SK-N-SH (cell line): Measurements from ENCODE around the gene MST1. TPM values are rescaled to one million over a fixed set of nuclear protein-coding genes. Genes with fewer than 3 reads are reported as not detected.

Source experiments
- CTCF ChIA-PET: fragments of 300-600, 350-600 bp; formaldehyde crosslinking; extraction: SDS; loops from one replicate; lab custom pipeline; 2021; lab: Yijun Ruan, JAX
- POLR2A ChIA-PET: fragments of 350-600 bp; sonication (Branson Sonifier 250); formaldehyde crosslinking; extraction: SDS; loops from one replicate; lab custom pipeline; 2020; ENCODE audit warnings: antibody characterized with exemption, inconsistent platforms; lab: Yijun Ruan, JAX
- DNase-seq: peaks from one replicate; pipeline ENCODE4 v3.0.0; 2012
- H2AFZ ChIP-seq: fragments of 200-600 bp; sonication (generic); 2 replicates; pipeline ENCODE4 v1.8.1; 2016; ENCODE audit warnings: antibody characterized with exemption, mild to moderate bottlenecking, low read depth
- H3F3A ChIP-seq: fragments of 200-600 bp; sonication (generic); replicated peaks from 2 replicates; pipeline ENCODE3; 2016; ENCODE audit warnings: antibody characterized with exemption, mild to moderate bottlenecking; ENCODE audit not compliant: insufficient read depth
- H3K27ac ChIP-seq, 2 experiments: fragments of 200-500 bp in 1 of 2; fragments of 200-600 bp in 1 of 2; sonication (Bioruptor generic) in 1 of 2; sonication (generic), shearing (Covaris generic) in 1 of 2; 2 replicates each; pipeline versions ENCODE4 v1.5.1 to v1.6.1; 2014 to 2016; ENCODE audit warnings: low read depth in 2 of 2, inconsistent platforms in 1 of 2, low read length in 1 of 2, mild to moderate bottlenecking in 1 of 2, mixed read lengths in 1 of 2
- H3K27me3 ChIP-seq: fragments of 200-600 bp; sonication (generic), shearing (Covaris generic); 2 replicates; pipeline ENCODE4 v1.6.1; 2016; ENCODE audit warnings: mixed run types; ENCODE audit not compliant: insufficient read depth
- H3K36me3 ChIP-seq, 2 experiments: fragments of 200-500 bp in 1 of 2; fragments of 200-600 bp in 1 of 2; sonication (Bioruptor generic) in 1 of 2; sonication (generic) in 1 of 2; replicated peaks in 1 of 2; 2 replicates each; pipeline versions ENCODE3 to v1.5.1; 2014 to 2016; ENCODE audit warnings: low read length in 1 of 2, mild to moderate bottlenecking in 1 of 2; ENCODE audit not compliant: insufficient read depth in 2 of 2, control insufficient read depth in 1 of 2
- H3K4me1 ChIP-seq, 2 experiments: fragments of 200-500 bp in 1 of 2; fragments of 200-600 bp in 1 of 2; sonication (Bioruptor generic) in 1 of 2; sonication (generic), shearing (Covaris generic) in 1 of 2; 2 replicates each; pipeline versions ENCODE4 v1.5.1 to v1.6.1; 2014 to 2016; ENCODE audit warnings: low read depth in 1 of 2, low read length in 1 of 2, mixed run types in 1 of 2; ENCODE audit not compliant: insufficient read depth in 2 of 2, control insufficient read depth in 1 of 2
- H3K4me2 ChIP-seq: fragments of 200-600 bp; sonication (generic), shearing (Covaris generic); 2 replicates; pipeline ENCODE4 v1.6.1; 2017; ENCODE audit warnings: mixed run types
- H3K4me3 ChIP-seq, 2 experiments: fragments of 200-500 bp in 1 of 2; fragments of 200-600 bp in 1 of 2; sonication (Bioruptor generic) in 1 of 2; sonication (generic), shearing (Covaris generic) in 1 of 2; 2 replicates each; pipeline versions ENCODE4 v1.5.1 to v1.8.1; 2014 to 2016; ENCODE audit warnings: low read depth in 2 of 2, inconsistent platforms in 1 of 2, low read length in 1 of 2, mild to moderate bottlenecking in 1 of 2, mixed read lengths in 1 of 2, moderate library complexity in 1 of 2
- H3K79me2 ChIP-seq: fragments of 200-600 bp; sonication (generic); 2 replicates; pipeline ENCODE4 v1.8.1; 2017; ENCODE audit warnings: mild to moderate bottlenecking; ENCODE audit not compliant: insufficient read depth
- H3K9ac ChIP-seq: fragments of 200-600 bp; sonication (generic); 2 replicates; pipeline ENCODE4 v1.6.1; 2017; ENCODE audit warnings: mixed run types
- H3K9me2 ChIP-seq: fragments of 200-600 bp; sonication (generic); 2 replicates; pipeline ENCODE4 v1.6.1; 2017; ENCODE audit warnings: mixed run types
- H3K9me3 ChIP-seq: fragments of 200-600 bp; sonication (generic); 2 replicates; pipeline ENCODE4 v1.6.1; 2017; ENCODE audit warnings: mixed run types, mild to moderate bottlenecking, moderate library complexity
- H4K20me1 ChIP-seq: fragments of 200-600 bp; sonication (generic); 2 replicates; pipeline ENCODE4 v1.6.1; 2017; ENCODE audit warnings: mild to moderate bottlenecking, mixed run types; ENCODE audit not compliant: insufficient read depth
- CHD2 ChIP-seq: fragments of 150-350 bp; IDR thresholded peaks from 2 replicates; pipeline ENCODE4 v1.6.1; 2018; ENCODE audit warnings: low read length; ENCODE audit not compliant: partially characterized antibody
- EP300 ChIP-seq, 2 experiments: IDR thresholded peaks; 2 replicates each; pipeline versions ENCODE4 v1.4.0 to v1.6.1; 2012; ENCODE audit warnings: borderline replicate concordance in 1 of 2, low read depth in 1 of 2, low read length in 1 of 2
- EZH2phosphoT487 ChIP-seq: fragments of 200-600 bp; sonication (generic); IDR thresholded peaks from 2 replicates; pipeline ENCODE4 v1.6.1; 2017; ENCODE audit warnings: low read depth, mixed run types, mild to moderate bottlenecking, antibody characterized with exemption, moderate library complexity, borderline replicate concordance
- FOSL2 ChIP-seq: IDR thresholded peaks from 2 replicates; pipeline ENCODE4 v1.4.0; 2012; ENCODE audit warnings: low read depth, mild to moderate bottlenecking, moderate library complexity, borderline replicate concordance
- FOXJ3 ChIP-seq: sonication (generic); formaldehyde crosslinking; IDR thresholded peaks from 2 replicates; pipeline ENCODE4 v1.5.1; 2020; ENCODE audit warnings: mild to moderate bottlenecking, missing genetic modification reagents
- MEF2A ChIP-seq: IDR thresholded peaks from 2 replicates; pipeline ENCODE4 v1.4.0; 2012; ENCODE audit warnings: low read depth, borderline replicate concordance
- NRF1 ChIP-seq: IDR thresholded peaks from 2 replicates; pipeline ENCODE4 v1.6.1; 2012; ENCODE audit warnings: low read depth, mild to moderate bottlenecking, low read length
- RCOR1 ChIP-seq: fragments of 150-350 bp; IDR thresholded peaks from 2 replicates; pipeline ENCODE4 v1.6.1; 2017; ENCODE audit warnings: antibody characterized with exemption, low read length
- RXRA ChIP-seq: IDR thresholded peaks from 2 replicates; pipeline ENCODE4 v1.4.0; 2012; ENCODE audit warnings: low read depth, mild to moderate bottlenecking, borderline replicate concordance
- SIN3A ChIP-seq: IDR thresholded peaks from 2 replicates; pipeline ENCODE4 v1.6.1; 2012; ENCODE audit warnings: low read depth, mild to moderate bottlenecking, low read length, moderate library complexity, borderline replicate concordance
- TAF1 ChIP-seq: IDR thresholded peaks from 2 replicates; pipeline ENCODE4 v1.6.1; 2012; ENCODE audit warnings: low read depth, mild to moderate bottlenecking, low read length, moderate library complexity, borderline replicate concordance
- TCF12 ChIP-seq: IDR thresholded peaks from 2 replicates; pipeline ENCODE4 v1.4.0; 2012
- TEAD4 ChIP-seq: IDR thresholded peaks from 2 replicates; pipeline ENCODE4 v1.4.0; 2012; ENCODE audit warnings: mild to moderate bottlenecking, borderline replicate concordance; ENCODE audit not compliant: insufficient read depth
- WGBS: methylation state at CpG from one replicate; pipeline ENCODE4 v1.1.6; 2017; ENCODE audit warnings: low lambda C conversion rate; 5-methylcytosine and 5-hydroxymethylcytosine counted together
- polyA plus RNA-seq, 3 experiments: library from polyadenylated mRNA; depleted of rRNA; stranded (reverse); fragments of >200 nt; gene quantifications; 2 replicates each; pipeline ENCODE4 v1.2.3, GENCODE V29; 2012
- TF ChIP-seq, protein P1 (sequence below): IDR thresholded peaks from 2 replicates; pipeline ENCODE4 v1.6.1; 2012; ENCODE audit warnings: mild to moderate bottlenecking, low read depth, low read length, moderate library complexity
- TF ChIP-seq, protein P2 (sequence below): fragments of 150-350 bp; IDR thresholded peaks from 2 replicates; pipeline ENCODE4 v1.6.1; 2017; ENCODE audit warnings: antibody characterized with exemption, low read length, low read depth, borderline replicate concordance
- TF ChIP-seq, protein P3 (sequence below): IDR thresholded peaks from 2 replicates; pipeline ENCODE4; 2012
- TF ChIP-seq, protein P4 (sequence below): IDR thresholded peaks from 2 replicates; pipeline ENCODE4 v1.4.0; 2012; ENCODE audit warnings: low read depth, borderline replicate concordance
- TF ChIP-seq, protein P5 (sequence below): fragments of 200-600 bp; sonication (generic); IDR thresholded peaks from 2 replicates; pipeline ENCODE4 v1.6.1; 2017; ENCODE audit warnings: antibody characterized with exemption, mild to moderate bottlenecking, moderate library complexity
- TF ChIP-seq, protein P6 (sequence below): IDR thresholded peaks from 2 replicates; pipeline ENCODE4 v1.4.0; 2012; ENCODE audit warnings: low read depth, borderline replicate concordance

Gene MST1
- polyA plus RNA-seq, 1 of the 3 experiments (the other 2 are of a cell fraction): 35.1 TPM

DNA sequence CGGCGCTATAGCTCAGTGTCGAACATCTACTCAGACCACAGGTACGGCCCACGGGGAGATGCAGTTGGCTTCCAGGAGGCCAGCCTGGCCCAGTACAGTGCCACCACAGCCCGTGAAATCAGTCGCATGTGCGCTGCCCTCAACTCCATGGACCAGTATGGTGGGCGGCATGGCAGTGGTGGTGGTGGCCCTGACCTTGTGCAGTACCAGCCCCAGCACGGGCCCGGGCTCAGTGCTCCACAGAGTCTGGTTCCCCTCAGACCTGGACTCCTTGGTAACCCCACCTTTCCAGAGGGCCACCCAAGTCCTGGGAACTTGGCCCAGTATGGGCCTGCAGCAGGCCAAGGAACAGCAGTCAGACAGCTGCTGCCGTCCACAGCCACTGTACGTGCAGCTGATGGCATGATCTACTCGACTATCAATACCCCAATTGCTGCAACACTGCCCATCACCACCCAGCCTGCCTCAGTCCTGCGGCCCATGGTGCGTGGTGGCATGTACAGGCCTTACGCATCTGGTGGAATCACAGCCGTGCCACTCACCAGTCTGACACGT is 33.5 kb downstream of the MST1 start:
- WGBS: no CpG with 5 or more reads among the region's 19 CpGs
- no peak for DNase-seq
- POLR2A ChIA-PET: interaction anchor here (0.6 to 0.8 kb wide), 2 partner anchors 10 to 16 kb away, joined by 3 to 4 read pairs; no protein-coding TSS in a partner anchor
- H3K79me2 ChIP-seq: no peaks in the 10 kb centered on the region
- H3K9ac ChIP-seq: no peak overlapping the region
- H3K9me2 ChIP-seq: no peaks in the 10 kb centered on the region
- no peaks in the 10 kb centered on the region for H3K9me3 ChIP-seq
- TF ChIP-seq, protein P1, sequence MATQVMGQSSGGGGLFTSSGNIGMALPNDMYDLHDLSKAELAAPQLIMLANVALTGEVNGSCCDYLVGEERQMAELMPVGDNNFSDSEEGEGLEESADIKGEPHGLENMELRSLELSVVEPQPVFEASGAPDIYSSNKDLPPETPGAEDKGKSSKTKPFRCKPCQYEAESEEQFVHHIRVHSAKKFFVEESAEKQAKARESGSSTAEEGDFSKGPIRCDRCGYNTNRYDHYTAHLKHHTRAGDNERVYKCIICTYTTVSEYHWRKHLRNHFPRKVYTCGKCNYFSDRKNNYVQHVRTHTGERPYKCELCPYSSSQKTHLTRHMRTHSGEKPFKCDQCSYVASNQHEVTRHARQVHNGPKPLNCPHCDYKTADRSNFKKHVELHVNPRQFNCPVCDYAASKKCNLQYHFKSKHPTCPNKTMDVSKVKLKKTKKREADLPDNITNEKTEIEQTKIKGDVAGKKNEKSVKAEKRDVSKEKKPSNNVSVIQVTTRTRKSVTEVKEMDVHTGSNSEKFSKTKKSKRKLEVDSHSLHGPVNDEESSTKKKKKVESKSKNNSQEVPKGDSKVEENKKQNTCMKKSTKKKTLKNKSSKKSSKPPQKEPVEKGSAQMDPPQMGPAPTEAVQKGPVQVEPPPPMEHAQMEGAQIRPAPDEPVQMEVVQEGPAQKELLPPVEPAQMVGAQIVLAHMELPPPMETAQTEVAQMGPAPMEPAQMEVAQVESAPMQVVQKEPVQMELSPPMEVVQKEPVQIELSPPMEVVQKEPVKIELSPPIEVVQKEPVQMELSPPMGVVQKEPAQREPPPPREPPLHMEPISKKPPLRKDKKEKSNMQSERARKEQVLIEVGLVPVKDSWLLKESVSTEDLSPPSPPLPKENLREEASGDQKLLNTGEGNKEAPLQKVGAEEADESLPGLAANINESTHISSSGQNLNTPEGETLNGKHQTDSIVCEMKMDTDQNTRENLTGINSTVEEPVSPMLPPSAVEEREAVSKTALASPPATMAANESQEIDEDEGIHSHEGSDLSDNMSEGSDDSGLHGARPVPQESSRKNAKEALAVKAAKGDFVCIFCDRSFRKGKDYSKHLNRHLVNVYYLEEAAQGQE: no peak
- TF ChIP-seq FOSL2 (no peak), TCF12 (no peak), EP300 (IDR thresholded peaks at IDR 0.05; ENCODE audit: borderline replicate concordance in 1 of 2, low read depth in 1 of 2, low read length in 1 of 2) (no peak), TAF1 (no peak), NRF1 (no peak), CHD2 (no peak), RCOR1 (no peak), FOXJ3 (CRISPR knock-in tag) (no peak), EZH2phosphoT487 (no peak), SIN3A (no peak), MEF2A (no peak), RXRA (no peak), TEAD4 (no peak)
- TF ChIP-seq, protein P2, sequence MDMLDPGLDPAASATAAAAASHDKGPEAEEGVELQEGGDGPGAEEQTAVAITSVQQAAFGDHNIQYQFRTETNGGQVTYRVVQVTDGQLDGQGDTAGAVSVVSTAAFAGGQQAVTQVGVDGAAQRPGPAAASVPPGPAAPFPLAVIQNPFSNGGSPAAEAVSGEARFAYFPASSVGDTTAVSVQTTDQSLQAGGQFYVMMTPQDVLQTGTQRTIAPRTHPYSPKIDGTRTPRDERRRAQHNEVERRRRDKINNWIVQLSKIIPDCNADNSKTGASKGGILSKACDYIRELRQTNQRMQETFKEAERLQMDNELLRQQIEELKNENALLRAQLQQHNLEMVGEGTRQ: no peak
- TF ChIP-seq, protein P3, sequence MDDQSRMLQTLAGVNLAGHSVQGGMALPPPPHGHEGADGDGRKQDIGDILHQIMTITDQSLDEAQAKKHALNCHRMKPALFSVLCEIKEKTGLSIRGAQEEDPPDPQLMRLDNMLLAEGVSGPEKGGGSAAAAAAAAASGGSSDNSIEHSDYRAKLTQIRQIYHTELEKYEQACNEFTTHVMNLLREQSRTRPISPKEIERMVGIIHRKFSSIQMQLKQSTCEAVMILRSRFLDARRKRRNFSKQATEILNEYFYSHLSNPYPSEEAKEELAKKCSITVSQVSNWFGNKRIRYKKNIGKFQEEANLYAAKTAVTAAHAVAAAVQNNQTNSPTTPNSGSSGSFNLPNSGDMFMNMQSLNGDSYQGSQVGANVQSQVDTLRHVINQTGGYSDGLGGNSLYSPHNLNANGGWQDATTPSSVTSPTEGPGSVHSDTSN: no peak
- TF ChIP-seq, protein P4, sequence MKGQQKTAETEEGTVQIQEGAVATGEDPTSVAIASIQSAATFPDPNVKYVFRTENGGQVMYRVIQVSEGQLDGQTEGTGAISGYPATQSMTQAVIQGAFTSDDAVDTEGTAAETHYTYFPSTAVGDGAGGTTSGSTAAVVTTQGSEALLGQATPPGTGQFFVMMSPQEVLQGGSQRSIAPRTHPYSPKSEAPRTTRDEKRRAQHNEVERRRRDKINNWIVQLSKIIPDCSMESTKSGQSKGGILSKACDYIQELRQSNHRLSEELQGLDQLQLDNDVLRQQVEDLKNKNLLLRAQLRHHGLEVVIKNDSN: no peak
- TF ChIP-seq, protein P5, sequence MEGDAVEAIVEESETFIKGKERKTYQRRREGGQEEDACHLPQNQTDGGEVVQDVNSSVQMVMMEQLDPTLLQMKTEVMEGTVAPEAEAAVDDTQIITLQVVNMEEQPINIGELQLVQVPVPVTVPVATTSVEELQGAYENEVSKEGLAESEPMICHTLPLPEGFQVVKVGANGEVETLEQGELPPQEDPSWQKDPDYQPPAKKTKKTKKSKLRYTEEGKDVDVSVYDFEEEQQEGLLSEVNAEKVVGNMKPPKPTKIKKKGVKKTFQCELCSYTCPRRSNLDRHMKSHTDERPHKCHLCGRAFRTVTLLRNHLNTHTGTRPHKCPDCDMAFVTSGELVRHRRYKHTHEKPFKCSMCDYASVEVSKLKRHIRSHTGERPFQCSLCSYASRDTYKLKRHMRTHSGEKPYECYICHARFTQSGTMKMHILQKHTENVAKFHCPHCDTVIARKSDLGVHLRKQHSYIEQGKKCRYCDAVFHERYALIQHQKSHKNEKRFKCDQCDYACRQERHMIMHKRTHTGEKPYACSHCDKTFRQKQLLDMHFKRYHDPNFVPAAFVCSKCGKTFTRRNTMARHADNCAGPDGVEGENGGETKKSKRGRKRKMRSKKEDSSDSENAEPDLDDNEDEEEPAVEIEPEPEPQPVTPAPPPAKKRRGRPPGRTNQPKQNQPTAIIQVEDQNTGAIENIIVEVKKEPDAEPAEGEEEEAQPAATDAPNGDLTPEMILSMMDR: no peak
- TF ChIP-seq, protein P6, sequence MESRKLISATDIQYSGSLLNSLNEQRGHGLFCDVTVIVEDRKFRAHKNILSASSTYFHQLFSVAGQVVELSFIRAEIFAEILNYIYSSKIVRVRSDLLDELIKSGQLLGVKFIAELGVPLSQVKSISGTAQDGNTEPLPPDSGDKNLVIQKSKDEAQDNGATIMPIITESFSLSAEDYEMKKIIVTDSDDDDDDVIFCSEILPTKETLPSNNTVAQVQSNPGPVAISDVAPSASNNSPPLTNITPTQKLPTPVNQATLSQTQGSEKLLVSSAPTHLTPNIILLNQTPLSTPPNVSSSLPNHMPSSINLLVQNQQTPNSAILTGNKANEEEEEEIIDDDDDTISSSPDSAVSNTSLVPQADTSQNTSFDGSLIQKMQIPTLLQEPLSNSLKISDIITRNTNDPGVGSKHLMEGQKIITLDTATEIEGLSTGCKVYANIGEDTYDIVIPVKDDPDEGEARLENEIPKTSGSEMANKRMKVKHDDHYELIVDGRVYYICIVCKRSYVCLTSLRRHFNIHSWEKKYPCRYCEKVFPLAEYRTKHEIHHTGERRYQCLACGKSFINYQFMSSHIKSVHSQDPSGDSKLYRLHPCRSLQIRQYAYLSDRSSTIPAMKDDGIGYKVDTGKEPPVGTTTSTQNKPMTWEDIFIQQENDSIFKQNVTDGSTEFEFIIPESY: no peak
- H4K20me1 ChIP-seq: no peaks in the 10 kb centered on the region
- no peaks in the 10 kb centered on the region for H3K4me1 ChIP-seq
- H3K4me2 ChIP-seq: no peak overlapping the region
- H3K27ac ChIP-seq: no peak overlapping the region
- H3F3A ChIP-seq: no peaks in the 10 kb centered on the region
- H3K27me3 ChIP-seq: no peaks in the 10 kb centered on the region
- H3K36me3 ChIP-seq: no peaks in the 10 kb centered on the region
- no peak overlapping the region for H2AFZ ChIP-seq
- CTCF ChIA-PET: interaction anchor here (0.6 to 2.2 kb wide), 2 partner anchors 18 to 116 kb away, joined by 3 to 10 read pairs; no protein-coding TSS in a partner anchor
- no peak overlapping the region for H3K4me3 ChIP-seq
